ENCODE measurements around the gene KLHL40. TPM values are rescaled to one million over a fixed set of nuclear protein-coding genes. Genes with fewer than 3 reads are reported as not detected.

KLHL40 gene
- total and polyA plus RNA-seq, 2 donors (not counting 1 experiment from before 2014, with no cell fraction given), result not detected

DNA sequence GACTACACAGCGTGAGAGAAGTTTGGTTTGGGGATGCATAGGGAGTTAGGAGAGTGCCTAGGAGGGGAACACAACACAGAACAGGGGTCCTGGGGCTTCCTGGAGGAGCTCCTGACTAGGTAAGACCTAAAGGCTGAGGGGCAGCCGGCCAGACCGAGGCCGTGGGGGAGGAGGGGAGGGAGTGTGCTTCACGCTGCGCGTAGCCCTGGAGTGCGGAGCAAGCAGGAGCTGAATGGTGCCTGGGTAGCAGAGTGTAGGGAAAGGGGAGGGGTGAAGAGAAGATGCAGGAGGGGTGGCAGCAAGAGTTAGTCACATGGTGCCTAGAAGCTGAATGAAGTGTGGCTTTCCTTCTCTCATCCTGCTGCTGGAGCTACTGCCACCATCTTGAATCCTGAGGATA lies 49.7 kb downstream of the KLHL40 start:
- Histone ChIP-seq H3K27me3 (ENCODE audit: control insufficient read depth, insufficient read depth, low read length) (peaks cover 10% of the 10 kb centered on the region), H3K9ac (ENCODE audit: insufficient read depth, low read length) (no peak overlapping the region), H3K4me1 (ENCODE audit: control insufficient read depth, extremely low read depth, insufficient read depth, low read length) (no peaks in the 10 kb centered on the region), H3K36me3 (ENCODE audit: control insufficient read depth, insufficient read depth, low read length) (no peaks in the 10 kb centered on the region), H2AFZ (ENCODE audit: low read length) (no peak overlapping the region), H3K4me3 (replicated peaks in 1 of 4; ENCODE audit: control extremely low read depth in 1 of 4, insufficient read depth in 1 of 4, low read depth in 3 of 4, low read length in 4 of 4) (no peak overlapping the region), H3K9me3 (ENCODE audit: control insufficient read depth, insufficient read depth, low read depth, low read length) (no peaks in the 10 kb centered on the region), H4K20me1 (ENCODE audit: control insufficient read depth, extremely low read depth, insufficient read depth, low read length) (no peaks in the 10 kb centered on the region), H3K79me2 (ENCODE audit: control insufficient read depth, insufficient read depth, low read length) (no peaks in the 10 kb centered on the region), H3K4me2 (ENCODE audit: extremely low read depth, insufficient read depth, low read length) (no peak overlapping the region), H3K27ac (ENCODE audit: insufficient read depth, low read length) (no peak overlapping the region)
- no peak for TF ChIP-seq CTCF (conservative IDR thresholded peaks at IDR 0.05 in 1 of 2, IDR thresholded peaks at IDR 0.05 in 1 of 2; ENCODE audit: low read depth in 1 of 2, low read length in 2 of 2)
- TF ChIP-seq EZH2 (IDR thresholded peaks at IDR 0.05; ENCODE audit: low read length, missing control alignments), result no peak
- no peak for DNase-seq (ENCODE audit: low read depth in 2 of 2)

DNA sequence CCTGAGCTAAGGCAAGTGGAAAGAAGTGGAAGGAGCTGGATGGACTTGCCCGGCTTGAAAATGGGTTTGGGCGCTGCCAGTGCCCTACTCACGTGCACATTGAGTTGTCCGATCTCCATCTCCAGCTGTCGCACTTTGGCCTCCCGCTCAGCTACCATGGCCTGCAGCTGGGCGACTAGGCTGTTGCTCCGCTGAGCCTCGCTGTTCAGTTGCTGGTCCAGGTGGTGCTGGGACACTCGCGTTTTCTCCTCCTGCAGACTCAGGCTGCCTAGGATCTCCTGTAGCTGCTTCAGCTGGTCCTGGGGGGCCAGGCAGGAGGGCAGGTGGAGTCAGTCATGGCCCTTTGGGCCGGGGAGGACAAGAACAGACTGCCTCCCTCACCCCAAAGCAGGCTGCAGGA lies 50.3 kb downstream of the KLHL40 start:
- peaks cover 10% of the 10 kb centered on the region for H3K27me3 ChIP-seq (ENCODE audit: control insufficient read depth, insufficient read depth, low read length)
- H3K79me2 ChIP-seq (ENCODE audit: control insufficient read depth, insufficient read depth, low read length), result no peaks in the 10 kb centered on the region
- no peak overlapping the region for H3K9ac ChIP-seq (ENCODE audit: insufficient read depth, low read length)
- H3K36me3 ChIP-seq (ENCODE audit: control insufficient read depth, insufficient read depth, low read length), result no peaks in the 10 kb centered on the region
- H3K4me2 ChIP-seq (ENCODE audit: extremely low read depth, insufficient read depth, low read length), result no peak overlapping the region
- H3K9me3 ChIP-seq (ENCODE audit: control insufficient read depth, insufficient read depth, low read depth, low read length), result no peaks in the 10 kb centered on the region
- H3K4me3 ChIP-seq (replicated peaks in 1 of 4; ENCODE audit: control extremely low read depth in 1 of 4, insufficient read depth in 1 of 4, low read depth in 3 of 4, low read length in 4 of 4), result no peak overlapping the region
- TF ChIP-seq EZH2 (IDR thresholded peaks at IDR 0.05; ENCODE audit: low read length, missing control alignments) (no peak), CTCF (conservative IDR thresholded peaks at IDR 0.05 in 1 of 2, IDR thresholded peaks at IDR 0.05 in 1 of 2; ENCODE audit: low read depth in 1 of 2, low read length in 2 of 2) (no peak)
- no peak for DNase-seq (ENCODE audit: low read depth in 2 of 2)
- no peaks in the 10 kb centered on the region for H4K20me1 ChIP-seq (ENCODE audit: control insufficient read depth, extremely low read depth, insufficient read depth, low read length)
- H3K4me1 ChIP-seq (ENCODE audit: control insufficient read depth, extremely low read depth, insufficient read depth, low read length), result no peaks in the 10 kb centered on the region
- no peak overlapping the region for H2AFZ ChIP-seq (ENCODE audit: low read length)
- no peak overlapping the region for H3K27ac ChIP-seq (ENCODE audit: insufficient read depth, low read length)

GRCh38 chr3:42736081-42736480 lies 50.7 kb downstream of the KLHL40 start:
- no peak for DNase-seq (ENCODE audit: low read depth in 2 of 2)
- no peak overlapping the region for H3K4me2 ChIP-seq (ENCODE audit: extremely low read depth, insufficient read depth, low read length)

More at GRCh38 chr3:42736081-42736480, 50.7 kb downstream of the KLHL40 start:
- Histone ChIP-seq H3K36me3 (ENCODE audit: control insufficient read depth, insufficient read depth, low read length) (no peaks in the 10 kb centered on the region), H3K27ac (ENCODE audit: insufficient read depth, low read length) (no peak overlapping the region), H3K27me3 (ENCODE audit: control insufficient read depth, insufficient read depth, low read length) (peaks cover 10% of the 10 kb centered on the region), H3K9me3 (ENCODE audit: control insufficient read depth, insufficient read depth, low read depth, low read length) (no peaks in the 10 kb centered on the region), H3K4me3 (replicated peaks in 1 of 4; ENCODE audit: control extremely low read depth in 1 of 4, insufficient read depth in 1 of 4, low read depth in 3 of 4, low read length in 4 of 4) (no peak overlapping the region), H3K9ac (ENCODE audit: insufficient read depth, low read length) (no peak overlapping the region), H3K79me2 (ENCODE audit: control insufficient read depth, insufficient read depth, low read length) (no peaks in the 10 kb centered on the region), H2AFZ (ENCODE audit: low read length) (no peak overlapping the region), H3K4me1 (ENCODE audit: control insufficient read depth, extremely low read depth, insufficient read depth, low read length) (no peaks in the 10 kb centered on the region), H4K20me1 (ENCODE audit: control insufficient read depth, extremely low read depth, insufficient read depth, low read length) (no peaks in the 10 kb centered on the region)
- TF ChIP-seq EZH2 (IDR thresholded peaks at IDR 0.05; ENCODE audit: low read length, missing control alignments) (no peak), CTCF (conservative IDR thresholded peaks at IDR 0.05 in 1 of 2, IDR thresholded peaks at IDR 0.05 in 1 of 2; ENCODE audit: low read depth in 1 of 2, low read length in 2 of 2) (no peak)

Data from fibroblast of lung (primary cell).